ENCODE results near the gene LHFPL3.
A peak's percentile ranks its signal among the peaks of the same experiment; 100 is the strongest.
"Not testable (repeated sequence)": the region's sequence is repeated elsewhere in the genome, so short reads cannot be mapped to it uniquely, and the experiment has no call there.

The LHFPL3 gene

GRCh38 chr7:104906556-104906955 is 578.2 kb downstream of the LHFPL3 start:
- no peak for FAIRE-seq

- FAIRE-seq = no peak
Measured at GRCh38 chr7:104908636-104909035, 580.2 kb downstream of the LHFPL3 start.

GRCh38 chr7:104909096-104909495 is 580.7 kb downstream of the LHFPL3 start:
- no peak for FAIRE-seq

GRCh38 chr7:104914421-104914820 is 586.0 kb downstream of the LHFPL3 start:
- FAIRE-seq = no peak

- FAIRE-seq = no peak
Measured at GRCh38 chr7:104921596-104921995, 593.2 kb downstream of the LHFPL3 start.

GRCh38 chr7:104922182-104923009 is 594.0 kb downstream of the LHFPL3 start:
- FAIRE-seq = no peak

- FAIRE-seq = peak; percentile 88
Measured at GRCh38 chr7:104923010-104923421, 594.6 kb downstream of the LHFPL3 start.

GRCh38 chr7:104926189-104926588 is 597.8 kb downstream of the LHFPL3 start:
- FAIRE-seq = not testable (repeated sequence)

- no peak for FAIRE-seq
Measured at GRCh38 chr7:104926601-104927041, 598.2 kb downstream of the LHFPL3 start.

GRCh38 chr7:104927055-104927454 is 598.7 kb downstream of the LHFPL3 start:
- no peak for FAIRE-seq

GRCh38 chr7:104928721-104929400 is 600.5 kb downstream of the LHFPL3 start:
- FAIRE-seq = no peak

- no peak for FAIRE-seq
Measured at GRCh38 chr7:104929921-104930320, 601.5 kb downstream of the LHFPL3 start.

GRCh38 chr7:104931181-104931781 is 602.9 kb downstream of the LHFPL3 start:
- FAIRE-seq = no peak

- no peak for FAIRE-seq
Measured at GRCh38 chr7:104933022-104933421, 604.6 kb downstream of the LHFPL3 start.

GRCh38 chr7:104933521-104933988 is 605.2 kb downstream of the LHFPL3 start:
- no peak for FAIRE-seq

- no peak for FAIRE-seq
Measured at GRCh38 chr7:104934665-104935064, 606.3 kb downstream of the LHFPL3 start.

- FAIRE-seq = no peak
Measured at GRCh38 chr7:104935276-104935675, 606.9 kb downstream of the LHFPL3 start.

GRCh38 chr7:104936546-104936945 is 608.1 kb downstream of the LHFPL3 start:
- FAIRE-seq = no peak

GRCh38 chr7:104937489-104937888 is 609.1 kb downstream of the LHFPL3 start:
- not testable (repeated sequence) for FAIRE-seq

GRCh38 chr7:104938741-104939390 is 610.5 kb downstream of the LHFPL3 start:
- FAIRE-seq = no peak

- FAIRE-seq = no peak
Measured at GRCh38 chr7:104940023-104940710, 611.8 kb downstream of the LHFPL3 start.

All from G401.6 (cell line).